A673 (cell line): ENCODE results near the gene SCO1. TPM values are rescaled to one million over a fixed set of nuclear protein-coding genes. Genes with fewer than 3 reads are reported as not detected.

Source experiments
- BruUV-seq: library from RNA; stranded (reverse); fragments of 400-500 nt; replicated peaks from 2 replicates; lab custom pipeline; 2021; lab: Mats Ljungman, UMichigan
- CTCF ChIA-PET: fragments of 300-600 bp; sonication (Branson Sonifier 250); formaldehyde crosslinking; loops from one replicate; lab custom pipeline; 2022; ENCODE audit warnings: antibody characterized with exemption; lab: Charles Lee
- POLR2A ChIA-PET: fragments of 300-600 bp; sonication (Branson Sonifier 250); formaldehyde crosslinking; loops from one replicate; lab custom pipeline; 2022; ENCODE audit warnings: antibody characterized with exemption; ENCODE audit not compliant: low non-redundant PET; lab: Charles Lee
- DNase-seq: peaks from one replicate; pipeline ENCODE4 v3.0.0-alpha.2; 2015; ENCODE audit warnings: low spot score
- H3K27ac ChIP-seq: fragments of 200-600 bp; sonication (generic); 2 replicates; pipeline ENCODE4 v1.5.1; 2016; ENCODE audit warnings: mixed run types, low read depth, mild to moderate bottlenecking, mixed read lengths, antibody characterized with exemption, low read length; ENCODE audit not compliant: poor library complexity, severe bottlenecking
- H3K27me3 ChIP-seq: fragments of 200-600 bp; sonication (generic); replicated peaks from 2 replicates; pipeline ENCODE4 v1.6.1; 2017; ENCODE audit warnings: mixed run types, low read depth, mild to moderate bottlenecking, mixed read lengths, antibody characterized with exemption, low read length; ENCODE audit not compliant: insufficient read depth, poor library complexity
- H3K36me3 ChIP-seq: fragments of 200-600 bp; sonication (generic); 2 replicates; pipeline ENCODE4 v1.6.1; 2016; ENCODE audit warnings: mixed run types, mild to moderate bottlenecking, mixed read lengths, antibody characterized with exemption, low read length; ENCODE audit not compliant: insufficient read depth, poor library complexity, severe bottlenecking
- H3K4me1 ChIP-seq: fragments of 200-600 bp; sonication (generic); 2 replicates; pipeline ENCODE4 v1.6.1; 2017; ENCODE audit warnings: mixed run types, mild to moderate bottlenecking, mixed read lengths, antibody characterized with exemption, low read length; ENCODE audit not compliant: insufficient read depth, poor library complexity, severe bottlenecking
- H3K4me3 ChIP-seq: fragments of 200-600 bp; sonication (generic); 2 replicates; pipeline ENCODE4 v1.5.1; 2016; ENCODE audit warnings: low read depth, mixed run types, mild to moderate bottlenecking, mixed read lengths, low read length; ENCODE audit not compliant: poor library complexity, severe bottlenecking
- H3K9me3 ChIP-seq: fragments of 200-600 bp; sonication (generic); 2 replicates; pipeline ENCODE4 v1.6.1; 2016; ENCODE audit warnings: mixed run types, low read depth, mild to moderate bottlenecking, mixed read lengths, antibody characterized with exemption, low read length; ENCODE audit not compliant: poor library complexity, severe bottlenecking
- CTCF ChIP-seq: fragments of 300-800, 200-600 bp; sonication (generic); conservative IDR thresholded peaks from 2 replicates; pipeline ENCODE4 v1.5.1; 2017; ENCODE audit warnings: low read depth, mild to moderate bottlenecking, antibody characterized with exemption, low read length, moderate library complexity, mixed read lengths
- EZH2 ChIP-seq: fragments of 200-600 bp; sonication (generic); IDR thresholded peaks from 2 replicates; pipeline ENCODE4 v1.6.1; 2017; ENCODE audit warnings: borderline replicate concordance, low read depth, mild to moderate bottlenecking, mixed read lengths, antibody characterized with exemption, low read length; ENCODE audit not compliant: poor library complexity, severe bottlenecking
- intact Hi-C: fragments of 100-400 bp; cut with micrococcal nuclease; formaldehyde crosslinking; loops from one replicate; pipeline ENCODE4 v1.10.0; 2022; ENCODE audit not compliant: unreplicated experiment
- total RNA-seq: library from RNA; stranded (reverse); gene quantifications from 2 replicates; pipeline ENCODE4 v1.2.3, GENCODE V29; 2021

Gene SCO1
- total RNA-seq, 1 experiment from 2014 or later, result 42.2 TPM

DNA sequence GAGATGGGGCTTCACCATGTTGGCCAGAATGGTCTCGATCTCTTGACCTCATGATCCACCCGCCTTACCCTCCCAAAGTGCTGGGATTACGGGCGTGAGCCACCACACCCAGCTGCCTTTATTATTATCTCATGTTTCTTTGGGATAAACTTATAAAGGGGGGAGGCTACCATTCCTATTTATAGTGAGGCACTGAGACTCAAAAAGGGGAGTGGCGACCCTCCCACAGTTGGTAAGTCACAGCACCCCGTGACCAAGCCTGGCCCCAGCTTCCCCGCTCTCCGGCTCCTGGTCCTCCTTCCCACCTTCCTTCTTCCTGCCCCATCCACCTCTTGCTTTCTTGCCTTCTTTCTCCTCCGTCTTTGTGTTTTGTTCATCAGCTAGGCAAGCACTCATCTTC, 45.4 kb downstream of the SCO1 start:
- no peaks in the 10 kb centered on the region for H3K4me1 ChIP-seq
- ChIA-PET POLR2A (no interaction called here), CTCF (no interaction called here)
- no peak for TF ChIP-seq CTCF
- no TSS peak for BruUV-seq
- no peak overlapping the region for H3K27ac ChIP-seq
- no peak for DNase-seq
- no peaks in the 10 kb centered on the region for H3K36me3 ChIP-seq
- no peaks in the 10 kb centered on the region for H3K9me3 ChIP-seq
- H3K27me3 ChIP-seq, result no peaks in the 10 kb centered on the region
- no peak overlapping the region for H3K4me3 ChIP-seq
- intact Hi-C loops, result no loop called here

DNA sequence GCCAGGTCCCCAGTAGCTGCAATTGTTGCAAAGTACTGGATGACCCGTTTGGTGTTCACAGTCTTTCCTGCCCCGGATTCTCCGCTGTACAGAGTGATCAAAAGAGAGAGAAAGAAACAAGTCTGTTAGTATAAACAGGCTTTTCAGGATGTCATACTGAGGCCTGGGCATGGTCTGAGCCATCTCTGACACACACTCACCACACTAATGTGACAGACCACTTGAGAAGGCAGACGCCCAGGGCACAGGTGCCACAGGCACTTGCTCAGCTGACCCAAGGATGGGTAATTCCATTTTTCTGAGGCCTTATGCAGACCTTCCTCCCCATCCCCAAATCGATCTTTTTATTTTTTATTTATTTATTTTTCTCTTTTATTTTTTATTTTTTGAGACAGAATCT, 47.7 kb downstream of the SCO1 start:
- intact Hi-C loops, result no loop called here
- TF ChIP-seq EZH2, result no peak
- no peak for TF ChIP-seq CTCF
- Histone ChIP-seq H3K4me3 (no peak overlapping the region), H3K4me1 (no peaks in the 10 kb centered on the region), H3K27me3 (no peaks in the 10 kb centered on the region), H3K36me3 (no peaks in the 10 kb centered on the region), H3K27ac (no peak overlapping the region), H3K9me3 (no peaks in the 10 kb centered on the region)
- POLR2A ChIA-PET, result no interaction called here
- no peak for DNase-seq
- BruUV-seq, result no TSS peak
- CTCF ChIA-PET, result no interaction called here

DNA sequence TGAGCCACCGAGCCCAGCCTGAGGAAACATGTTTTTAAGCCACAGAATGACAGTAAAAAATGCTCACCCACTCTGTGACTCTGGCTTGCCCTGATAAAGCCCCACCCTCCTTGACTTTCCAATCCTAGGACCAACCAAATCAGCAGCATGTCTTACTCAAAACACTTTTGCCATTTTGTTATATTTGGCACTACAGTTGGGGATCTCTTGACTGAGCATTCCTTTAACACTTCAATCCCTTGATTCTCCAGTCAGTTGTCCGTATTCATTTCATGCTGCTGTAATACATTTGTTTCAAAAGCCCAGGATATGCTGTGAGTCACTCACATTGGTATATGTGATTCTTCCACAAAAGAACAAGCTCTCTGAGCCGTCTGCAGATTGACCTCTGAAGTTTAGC, 48.4 kb downstream of the SCO1 start:
- no TSS peak for BruUV-seq
- H3K9me3 ChIP-seq, result no peaks in the 10 kb centered on the region
- no peak for TF ChIP-seq CTCF
- no peak for TF ChIP-seq EZH2
- ChIA-PET POLR2A (no interaction called here), CTCF (no interaction called here)
- intact Hi-C loops, result no loop called here
- DNase-seq, result no peak
- no peaks in the 10 kb centered on the region for H3K4me1 ChIP-seq
- no peak overlapping the region for H3K4me3 ChIP-seq
- H3K27me3 ChIP-seq, result no peaks in the 10 kb centered on the region
- no peak overlapping the region for H3K27ac ChIP-seq
- H3K36me3 ChIP-seq, result no peaks in the 10 kb centered on the region
